B cell (primary cell): ENCODE data around the gene TNNT3. TPM values are rescaled to one million over a fixed set of nuclear protein-coding genes. Genes with fewer than 3 reads are reported as not detected.

Source experiments
- ATAC-seq: fragments of 200-7000 bp; cut with Tn5 transposase; one replicate; pipeline ENCODE4 v1.10.0; 2021; ENCODE audit warnings: low read depth, mild to moderate bottlenecking, moderate number of reproducible peaks, moderate library complexity
- CTCF ChIA-PET: fragments of 350-600 bp; sonication (Branson Sonifier 250); formaldehyde crosslinking; loops from one replicate; lab custom pipeline; 2021; ENCODE audit warnings: antibody characterized with exemption, inconsistent platforms; lab: Charles Lee
- POLR2A ChIA-PET: fragments of 350-600 bp; sonication (Branson Sonifier 250); formaldehyde crosslinking; loops from one replicate; lab custom pipeline; 2021; ENCODE audit warnings: antibody characterized with exemption; lab: Charles Lee
- DNase-seq: peaks from one replicate; pipeline ENCODE4 v3.0.0; 2013
- H2AFZ ChIP-seq: 2 replicates; pipeline ENCODE4 v1.6.1; 2012; ENCODE audit warnings: mild to moderate bottlenecking, low read depth, low read length; ENCODE audit not compliant: insufficient read depth, poor library complexity, severe bottlenecking
- H3K27ac ChIP-seq, 2 donors: 1 replicate in 1 of 2; 2 replicates in 1 of 2; pipeline ENCODE4 v1.5.1; 2012 to 2013; ENCODE audit warnings: low read length in 2 of 2, mild to moderate bottlenecking in 2 of 2, moderate library complexity in 1 of 2
- H3K27me3 ChIP-seq, 4 experiments: fragments of 200-600 bp in 1 of 4; sonication (generic) in 1 of 4; replicated peaks in 1 of 4; 1 replicate in 2 of 4; 2 replicates in 2 of 4; pipeline versions ENCODE4 v1.6.1 to v1.7.0; 2013 to 2016; ENCODE audit warnings: low read length in 3 of 4, mild to moderate bottlenecking in 2 of 4, mixed read lengths in 1 of 4, moderate library complexity in 1 of 4; ENCODE audit not compliant: insufficient read depth in 4 of 4, control insufficient read depth in 3 of 4; ENCODE audit errors: control extremely low read depth in 1 of 4
- H3K36me3 ChIP-seq, 2 experiments: replicated peaks in 1 of 2; 1 replicate in 1 of 2; 2 replicates in 1 of 2; pipeline versions ENCODE4 v1.6.1 to v1.7.1; 2013; ENCODE audit warnings: low read length in 1 of 2; ENCODE audit not compliant: insufficient read depth in 2 of 2, control insufficient read depth in 1 of 2; ENCODE audit errors: control extremely low read depth in 1 of 2, extremely low read depth in 1 of 2
- H3K4me1 ChIP-seq, 2 donors: fragments of 200-600 bp in 1 of 2; sonication (generic) in 1 of 2; 1 replicate in 1 of 2; 2 replicates in 1 of 2; pipeline versions ENCODE4 v1.5.1 to v1.6.1; 2013 to 2017; ENCODE audit warnings: low read length in 2 of 2; ENCODE audit not compliant: control insufficient read depth in 2 of 2, insufficient read depth in 2 of 2
- H3K4me2 ChIP-seq: replicated peaks from 2 replicates; pipeline ENCODE3; 2012; ENCODE audit warnings: mild to moderate bottlenecking, low read depth, low read length; ENCODE audit not compliant: poor library complexity, severe bottlenecking
- H3K4me3 ChIP-seq, 5 experiments: fragments of 200-600 bp in 1 of 5; sonication (generic) in 1 of 5; 1 replicate in 3 of 5; 2 replicates in 2 of 5; pipeline versions ENCODE4 v1.5.1 to v1.7.0; 2011 to 2016; ENCODE audit warnings: low read length in 4 of 5, mild to moderate bottlenecking in 4 of 5, low read depth in 2 of 5, control low read depth in 1 of 5, moderate library complexity in 1 of 5; ENCODE audit not compliant: insufficient read depth in 1 of 5; ENCODE audit errors: control extremely low read depth in 1 of 5, extremely low read depth in 1 of 5
- H3K79me2 ChIP-seq: fragments of 200-600 bp; sonication (generic); one replicate; pipeline ENCODE4 v1.6.0; 2016; ENCODE audit warnings: low read length; ENCODE audit not compliant: control insufficient read depth, insufficient read depth
- H3K9ac ChIP-seq: fragments of 200-600 bp; sonication (generic); 2 replicates; pipeline ENCODE4 v1.6.1; 2017; ENCODE audit warnings: mild to moderate bottlenecking, low read length, moderate library complexity
- H3K9me3 ChIP-seq, 3 donors: one replicate each; pipeline versions ENCODE4 v1.6.1 to v1.7.1; 2013; ENCODE audit warnings: low read length in 2 of 3; ENCODE audit not compliant: control insufficient read depth in 2 of 3, insufficient read depth in 1 of 3; ENCODE audit errors: control extremely low read depth in 1 of 3
- H4K20me1 ChIP-seq: 2 replicates; pipeline ENCODE4 v1.6.0; 2012; ENCODE audit warnings: mild to moderate bottlenecking, low read length; ENCODE audit not compliant: insufficient read depth, control insufficient read depth, poor library complexity, severe bottlenecking
- H3K27ac Mint-ChIP-seq: one replicate; pipeline ENCODE4 v1.8.0; 2021; ENCODE audit warnings: mixed read lengths
- H3K27me3 Mint-ChIP-seq: one replicate; pipeline ENCODE4 v1.8.0; 2021; ENCODE audit warnings: mixed read lengths
- H3K4me1 Mint-ChIP-seq: one replicate; pipeline ENCODE4 v1.8.0; 2021; ENCODE audit warnings: mixed read lengths
- H3K4me3 Mint-ChIP-seq: one replicate; pipeline ENCODE4 v1.8.0; 2021; ENCODE audit warnings: mixed read lengths
- H3K9me3 Mint-ChIP-seq: one replicate; pipeline ENCODE4 v1.8.0; 2022; ENCODE audit warnings: mixed read lengths; ENCODE audit not compliant: insufficient read depth
- EZH2 ChIP-seq: IDR thresholded peaks from 2 replicates; pipeline ENCODE4 v1.6.1; 2012; ENCODE audit warnings: borderline replicate concordance, low read depth, mild to moderate bottlenecking, moderate library complexity, low read length; ENCODE audit not compliant: insufficient read depth, poor library complexity, severe bottlenecking
- WGBS: methylation state at CpG from one replicate; pipeline ENCODE4 v1.1.5; 2013; ENCODE audit warnings: missing lambda C conversion rate; ENCODE audit not compliant: insufficient coverage; 5-methylcytosine and 5-hydroxymethylcytosine counted together
- intact Hi-C: fragments of 100-400 bp; cut with micrococcal nuclease; formaldehyde crosslinking; loops from one replicate; pipeline ENCODE4 v1.10.0; 2022
- polyA plus RNA-seq: library from polyadenylated mRNA; depleted of rRNA; stranded (reverse); fragments of >200 nt; gene quantifications from 2 replicates; pipeline ENCODE4 v1.2.3, GENCODE V29; 2012
- total RNA-seq, 2 donors: library from RNA; stranded (reverse); fragments of 120-200 nt in 1 of 2; gene quantifications; 1 replicate in 1 of 2; 2 replicates in 1 of 2; pipeline versions ENCODE4 v1.2.3 to v1.2.4, GENCODE V29; 2013 to 2022
- TF ChIP-seq, protein P1 (sequence below): fragments of 200-600 bp; IDR thresholded peaks from one replicate; pipeline ENCODE4 v1.8.0; 2022; ENCODE audit warnings: antibody characterized with exemption, mild to moderate bottlenecking

Gene TNNT3
- total and polyA plus RNA-seq, 2 donors (not counting 1 experiment from before 2014, with no cell fraction given), result 2.5 to 10.0 TPM

DNA sequence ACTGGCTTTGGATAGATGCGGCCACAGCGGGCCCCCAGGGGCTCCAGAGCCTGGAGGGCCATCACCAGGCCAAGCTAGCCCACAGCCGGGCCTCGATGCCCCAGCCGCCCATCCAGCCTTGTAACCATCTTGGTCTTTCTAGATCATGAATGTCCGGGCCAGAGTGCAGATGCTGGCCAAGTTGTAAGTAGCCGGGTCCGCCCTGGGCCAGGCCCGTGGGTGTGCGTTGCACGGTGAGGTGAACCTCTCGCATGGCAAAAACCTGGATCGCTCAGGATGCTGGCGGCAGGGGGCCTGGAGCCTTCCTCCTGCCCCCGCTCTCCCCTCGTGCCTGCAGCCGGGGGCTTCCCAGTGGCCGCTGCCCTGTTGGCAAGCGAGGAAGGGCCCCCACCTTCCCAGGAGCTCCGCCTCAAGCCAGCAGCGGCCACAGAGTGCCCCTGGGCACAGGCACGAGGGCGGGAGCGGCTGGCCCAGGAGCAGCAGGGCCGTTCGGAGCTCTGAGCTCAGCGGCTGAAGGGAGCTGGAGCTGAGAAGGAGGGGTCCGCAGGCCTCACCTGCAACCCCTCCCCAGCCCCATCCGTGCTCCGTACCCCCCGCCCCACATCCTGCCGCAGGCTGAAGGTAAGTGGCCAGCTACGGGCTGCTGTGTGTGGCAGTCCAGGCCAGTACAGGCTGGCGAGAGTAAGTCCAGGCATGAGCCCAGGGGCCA lies 16.7 kb downstream of the TNNT3 start:
- no peak overlapping the region for H2AFZ ChIP-seq
- intact Hi-C loops, result no loop called here
- H3K9ac ChIP-seq, result no peak overlapping the region
- DNase-seq (no peak), ATAC-seq (no peak)
- no peaks in the 10 kb centered on the region for H3K79me2 ChIP-seq
- ChIA-PET POLR2A (no interaction called here), CTCF (no interaction called here)
- Mint-ChIP-seq H3K9me3 (no peaks in the 10 kb centered on the region), H3K4me1 (peaks cover 3% of the 10 kb centered on the region), H3K27me3 (peaks cover 22% of the 10 kb centered on the region), H3K27ac (no peak overlapping the region), H3K4me3 (no peak overlapping the region)
- H3K36me3 ChIP-seq, result no peaks in the 10 kb centered on the region
- H3K27me3 ChIP-seq, result peaks cover 0 to 9% (median 2%) of the 10 kb centered on the region in 4 experiments
- 99% methylated on average over 28 of the region's 34 CpGs for WGBS
- no peaks in the 10 kb centered on the region for H4K20me1 ChIP-seq
- H3K9me3 ChIP-seq, result no peaks in the 10 kb centered on the region
- H3K27ac ChIP-seq, result no peak overlapping the region
- H3K4me3 ChIP-seq, result no peak overlapping the region
- no peak for TF ChIP-seq EZH2
- TF ChIP-seq, protein P1, sequence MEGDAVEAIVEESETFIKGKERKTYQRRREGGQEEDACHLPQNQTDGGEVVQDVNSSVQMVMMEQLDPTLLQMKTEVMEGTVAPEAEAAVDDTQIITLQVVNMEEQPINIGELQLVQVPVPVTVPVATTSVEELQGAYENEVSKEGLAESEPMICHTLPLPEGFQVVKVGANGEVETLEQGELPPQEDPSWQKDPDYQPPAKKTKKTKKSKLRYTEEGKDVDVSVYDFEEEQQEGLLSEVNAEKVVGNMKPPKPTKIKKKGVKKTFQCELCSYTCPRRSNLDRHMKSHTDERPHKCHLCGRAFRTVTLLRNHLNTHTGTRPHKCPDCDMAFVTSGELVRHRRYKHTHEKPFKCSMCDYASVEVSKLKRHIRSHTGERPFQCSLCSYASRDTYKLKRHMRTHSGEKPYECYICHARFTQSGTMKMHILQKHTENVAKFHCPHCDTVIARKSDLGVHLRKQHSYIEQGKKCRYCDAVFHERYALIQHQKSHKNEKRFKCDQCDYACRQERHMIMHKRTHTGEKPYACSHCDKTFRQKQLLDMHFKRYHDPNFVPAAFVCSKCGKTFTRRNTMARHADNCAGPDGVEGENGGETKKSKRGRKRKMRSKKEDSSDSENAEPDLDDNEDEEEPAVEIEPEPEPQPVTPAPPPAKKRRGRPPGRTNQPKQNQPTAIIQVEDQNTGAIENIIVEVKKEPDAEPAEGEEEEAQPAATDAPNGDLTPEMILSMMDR, result no peak
- H3K4me2 ChIP-seq, result no peak overlapping the region
- no peaks in the 10 kb centered on the region for H3K4me1 ChIP-seq

DNA sequence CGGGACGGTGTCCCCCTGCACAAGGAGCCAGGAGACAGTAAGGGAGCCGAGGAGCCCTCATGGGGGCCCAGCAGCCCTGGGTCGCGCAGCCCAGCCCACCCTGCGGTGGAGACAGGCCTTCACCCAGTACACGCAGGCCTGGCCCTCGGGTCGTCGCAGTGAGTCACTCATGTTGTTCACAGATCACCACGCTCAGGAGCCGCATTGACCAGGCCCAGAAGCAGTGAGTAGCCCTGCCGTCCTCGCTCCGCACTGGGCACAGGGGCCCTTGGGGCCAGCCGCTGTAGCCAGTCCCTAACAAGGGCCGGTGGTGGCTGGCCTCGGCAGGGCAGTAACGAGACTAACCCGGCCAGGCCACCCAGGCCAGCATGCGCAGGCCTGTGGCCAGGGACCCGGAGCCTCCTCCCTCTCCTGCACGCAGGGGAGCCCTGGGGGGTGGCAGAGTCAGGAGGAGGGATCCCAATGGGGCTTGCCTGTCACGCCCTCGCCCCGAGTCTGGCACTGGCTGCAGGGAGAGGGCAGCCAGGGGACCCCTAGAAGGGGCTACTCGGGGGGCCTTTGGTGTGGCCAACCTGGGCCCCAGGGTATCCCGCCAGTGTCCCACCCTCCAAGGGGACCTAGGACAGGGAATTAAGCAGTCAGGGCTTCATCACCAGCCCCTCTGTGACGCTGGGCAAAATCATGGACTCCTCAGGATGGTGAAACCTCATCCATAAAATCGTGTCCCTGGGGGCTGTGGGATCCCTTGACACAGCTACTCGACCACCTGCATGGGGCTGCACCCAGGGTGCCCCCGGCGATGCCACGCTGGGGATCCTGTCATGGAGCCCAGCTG lies 17.5 kb downstream of the TNNT3 start:
- intact Hi-C loops, result no loop called here
- Mint-ChIP-seq H3K27me3 (peaks cover 16% of the 10 kb centered on the region), H3K4me1 (peaks cover 3% of the 10 kb centered on the region), H3K9me3 (no peaks in the 10 kb centered on the region), H3K4me3 (no peak overlapping the region), H3K27ac (no peak overlapping the region)
- H3K4me1 ChIP-seq, result no peaks in the 10 kb centered on the region
- no peaks in the 10 kb centered on the region for H3K9me3 ChIP-seq
- WGBS, result 91% methylated on average over 34 of the region's 34 CpGs
- H3K36me3 ChIP-seq, result no peaks in the 10 kb centered on the region
- no peak for DNase-seq
- H3K9ac ChIP-seq, result no peak overlapping the region
- no peaks in the 10 kb centered on the region for H4K20me1 ChIP-seq
- no peak overlapping the region for H3K27ac ChIP-seq
- H3K4me3 ChIP-seq, result no peak overlapping the region
- H3K79me2 ChIP-seq, result no peaks in the 10 kb centered on the region
- ChIA-PET POLR2A (no interaction called here), CTCF (no interaction called here)
- H3K27me3 ChIP-seq, result peaks cover 0 to 7% (median 1%) of the 10 kb centered on the region in 4 experiments
- TF ChIP-seq, protein P1, result no peak
- TF ChIP-seq EZH2, result no peak
- H2AFZ ChIP-seq, result no peak overlapping the region
- no peak for ATAC-seq
- no peak overlapping the region for H3K4me2 ChIP-seq
